PC-3 (cell line): ENCODE data around the gene NLE1. TPM values are rescaled to one million over a fixed set of nuclear protein-coding genes. Genes with fewer than 3 reads are reported as not detected.

ENCODE experiments used
- ATAC-seq: fragments of 200-7000 bp; cut with Tn5 transposase; 2 replicates; pipeline ENCODE4 v1.9.1; 2020; ENCODE audit warnings: mild to moderate bottlenecking, moderate library complexity
- BruUV-seq: library from RNA; stranded (reverse); fragments of 400-500 nt; replicated peaks from 2 replicates; lab custom pipeline; 2021; lab: Mats Ljungman, UMichigan
- CTCF ChIA-PET: fragments of 300-600 bp; sonication (Branson Sonifier 250); formaldehyde crosslinking; loops from one replicate; lab custom pipeline; 2022; ENCODE audit warnings: antibody characterized with exemption; lab: Charles Lee
- POLR2A ChIA-PET: fragments of 300-600 bp; sonication (Branson Sonifier 250); formaldehyde crosslinking; loops from one replicate; lab custom pipeline; 2022; ENCODE audit warnings: antibody characterized with exemption; ENCODE audit not compliant: unreplicated experiment; lab: Charles Lee
- DNase-seq: peaks from one replicate; pipeline ENCODE4 v3.0.0-alpha.2; 2015
- H2AFZ ChIP-seq: fragments of 300-600 bp; sonication (generic); 2 replicates; pipeline ENCODE4 v1.6.0; 2016; ENCODE audit warnings: antibody characterized with exemption, low read length
- H3F3A ChIP-seq: fragments of 300-600 bp; sonication (generic); one replicate; pipeline ENCODE4 v1.6.0; 2017; ENCODE audit warnings: antibody characterized with exemption, low read length, control low read depth, mild to moderate bottlenecking; ENCODE audit not compliant: unreplicated experiment
- H3K27ac ChIP-seq: fragments of 300-600 bp; sonication (generic); 2 replicates; pipeline ENCODE4 v1.5.1; 2016; ENCODE audit warnings: mild to moderate bottlenecking, low read length
- H3K27me3 ChIP-seq: fragments of 300-600 bp; sonication (generic); 2 replicates; pipeline ENCODE4 v1.6.1; 2016; ENCODE audit warnings: low read length, mixed read lengths
- H3K36me3 ChIP-seq: fragments of 300-600 bp; sonication (generic); 2 replicates; pipeline ENCODE4 v1.6.1; 2016; ENCODE audit warnings: low read depth, mixed run types, low read length, mixed read lengths
- H3K4me1 ChIP-seq: fragments of 300-600 bp; sonication (generic); 2 replicates; pipeline ENCODE4 v1.5.1; 2016; ENCODE audit warnings: low read length; ENCODE audit not compliant: insufficient read depth
- H3K4me2 ChIP-seq: fragments of 300-600 bp; sonication (generic); 2 replicates; pipeline ENCODE4 v1.6.0; 2016; ENCODE audit warnings: low read length
- H3K4me3 ChIP-seq: fragments of 300-600 bp; sonication (generic); 2 replicates; pipeline ENCODE4 v1.5.1; 2016; ENCODE audit warnings: mild to moderate bottlenecking, low read length, mixed read lengths
- H3K79me2 ChIP-seq: fragments of 300-600 bp; sonication (generic); 2 replicates; pipeline ENCODE4 v1.6.1; 2017; ENCODE audit warnings: low read length, mixed read lengths
- H3K9ac ChIP-seq: fragments of 300-600 bp; sonication (generic); 2 replicates; pipeline ENCODE4 v1.6.0; 2016; ENCODE audit warnings: mild to moderate bottlenecking, low read length
- H3K9me2 ChIP-seq: fragments of 300-600 bp; sonication (generic); replicated peaks from 2 replicates; pipeline ENCODE4 v1.6.1; 2016; ENCODE audit warnings: mixed run types, low read length, mixed read lengths
- H3K9me3 ChIP-seq: fragments of 300-600 bp; sonication (generic); 2 replicates; pipeline ENCODE4 v1.6.1; 2016; ENCODE audit warnings: low read length, mixed read lengths
- H4K20me1 ChIP-seq: fragments of 300-600 bp; sonication (generic); 2 replicates; pipeline ENCODE4 v1.6.1; 2016; ENCODE audit warnings: low read length, mixed read lengths
- EZH2 ChIP-seq: fragments of 300-600 bp; sonication (generic); IDR thresholded peaks from one replicate; pipeline ENCODE4 v1.6.1; 2017; ENCODE audit warnings: antibody characterized with exemption, mild to moderate bottlenecking, low read length; ENCODE audit not compliant: unreplicated experiment
- EZH2phosphoT487 ChIP-seq: fragments of 300-600 bp; sonication (generic); IDR thresholded peaks from 2 replicates; pipeline ENCODE4 v1.6.1; 2018; ENCODE audit warnings: mild to moderate bottlenecking, antibody characterized with exemption, low read length, borderline replicate concordance
- intact Hi-C: fragments of 100-400 bp; cut with micrococcal nuclease; formaldehyde crosslinking; loops from 2 replicates; pipeline ENCODE4 v1.9.0; 2023
- total RNA-seq: library from RNA; depleted of rRNA; stranded (reverse); fragments of >200 nt; gene quantifications from 2 replicates; pipeline ENCODE4 v1.2.3, GENCODE V29; 2014
- TF ChIP-seq, protein P1 (sequence below): fragments of 300-600 bp; sonication (generic); conservative IDR thresholded peaks from 2 replicates; pipeline ENCODE4 v1.5.1; 2017; ENCODE audit warnings: antibody characterized with exemption, low read depth, mild to moderate bottlenecking, low read length

Gene NLE1
- total RNA-seq, 1 experiment from 2014 or later: 18.6 TPM

DNA sequence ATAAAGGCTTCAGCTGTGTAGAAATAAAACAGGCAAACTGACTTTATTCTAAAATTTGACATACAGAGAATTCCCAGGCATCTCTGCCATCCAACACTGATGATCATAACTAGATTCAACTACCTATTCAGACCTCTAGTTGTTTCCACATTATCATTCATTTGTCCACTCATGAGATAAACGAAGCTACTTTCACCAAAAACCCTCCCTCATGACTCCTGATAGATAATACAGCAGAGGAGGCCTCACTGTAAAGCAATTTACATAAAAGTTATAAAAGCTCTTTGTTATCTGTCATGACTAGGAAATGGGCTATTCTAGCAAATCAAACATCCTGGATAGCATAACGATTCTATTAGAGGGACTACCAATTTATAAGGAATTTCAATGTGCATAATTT is 59.0 kb downstream of the NLE1 start:
- BruUV-seq: no TSS peak
- H2AFZ ChIP-seq: no peak overlapping the region
- H3K4me1 ChIP-seq: peaks cover 88% of the 10 kb centered on the region
- H3F3A ChIP-seq: peaks cover 21% of the 10 kb centered on the region
- no peaks in the 10 kb centered on the region for H3K9me3 ChIP-seq
- H3K4me3 ChIP-seq: peak overlapping the region; percentile 51
- TF ChIP-seq, protein P1, sequence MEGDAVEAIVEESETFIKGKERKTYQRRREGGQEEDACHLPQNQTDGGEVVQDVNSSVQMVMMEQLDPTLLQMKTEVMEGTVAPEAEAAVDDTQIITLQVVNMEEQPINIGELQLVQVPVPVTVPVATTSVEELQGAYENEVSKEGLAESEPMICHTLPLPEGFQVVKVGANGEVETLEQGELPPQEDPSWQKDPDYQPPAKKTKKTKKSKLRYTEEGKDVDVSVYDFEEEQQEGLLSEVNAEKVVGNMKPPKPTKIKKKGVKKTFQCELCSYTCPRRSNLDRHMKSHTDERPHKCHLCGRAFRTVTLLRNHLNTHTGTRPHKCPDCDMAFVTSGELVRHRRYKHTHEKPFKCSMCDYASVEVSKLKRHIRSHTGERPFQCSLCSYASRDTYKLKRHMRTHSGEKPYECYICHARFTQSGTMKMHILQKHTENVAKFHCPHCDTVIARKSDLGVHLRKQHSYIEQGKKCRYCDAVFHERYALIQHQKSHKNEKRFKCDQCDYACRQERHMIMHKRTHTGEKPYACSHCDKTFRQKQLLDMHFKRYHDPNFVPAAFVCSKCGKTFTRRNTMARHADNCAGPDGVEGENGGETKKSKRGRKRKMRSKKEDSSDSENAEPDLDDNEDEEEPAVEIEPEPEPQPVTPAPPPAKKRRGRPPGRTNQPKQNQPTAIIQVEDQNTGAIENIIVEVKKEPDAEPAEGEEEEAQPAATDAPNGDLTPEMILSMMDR: no peak
- TF ChIP-seq EZH2phosphoT487 (no peak), EZH2 (no peak)
- ChIA-PET POLR2A (no interaction called here), CTCF (interaction anchor here (1.0 to 1.4 kb wide), 2 partner anchors 20 to 80 kb away, joined by 3 to 4 read pairs; partner anchors contain the start of gene RFFL)
- intact Hi-C loops: no loop called here
- no peaks in the 10 kb centered on the region for H3K27me3 ChIP-seq
- H3K36me3 ChIP-seq: no peaks in the 10 kb centered on the region; the same call in 1 of the 2 replicates
- peak overlapping the region; percentile 99 for H3K27ac ChIP-seq
- ATAC-seq (no peak), DNase-seq (no peak)
- no peaks in the 10 kb centered on the region for H4K20me1 ChIP-seq
- H3K9ac ChIP-seq: peak overlapping the region; percentile 88
- peaks cover 85% of the 10 kb centered on the region for H3K79me2 ChIP-seq
- peak overlapping the region; percentile 83 for H3K4me2 ChIP-seq
- no peaks in the 10 kb centered on the region for H3K9me2 ChIP-seq

DNA sequence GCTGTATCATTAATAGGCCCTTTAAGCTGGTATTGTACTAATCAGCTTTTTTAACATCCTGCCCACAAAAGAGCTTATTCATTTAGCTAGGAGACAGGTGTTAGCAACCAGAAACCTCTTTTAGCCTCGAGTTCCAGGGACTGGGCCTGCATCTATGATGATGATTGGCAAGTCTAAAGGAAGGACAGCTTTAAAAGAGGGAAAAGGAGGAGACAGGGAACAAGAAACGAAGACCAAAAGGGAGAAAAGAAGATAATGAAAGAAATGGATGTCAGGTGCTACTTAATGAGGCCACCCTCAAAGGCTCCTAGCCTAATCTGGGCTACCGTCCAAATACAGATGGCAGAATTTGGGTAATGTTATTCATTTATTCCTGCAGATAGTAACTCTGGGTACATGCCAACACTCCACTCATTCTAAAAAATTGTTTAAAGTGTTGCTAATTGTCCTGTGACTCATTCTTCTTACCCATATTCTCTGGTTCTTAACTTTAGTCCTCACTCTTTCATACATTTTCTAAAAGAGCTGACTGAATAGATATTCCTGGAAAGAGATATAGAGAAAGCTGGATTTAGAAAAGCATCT is 59.9 kb downstream of the NLE1 start:
- Histone ChIP-seq H3K36me3 (peaks cover 5% of the 10 kb centered on the region; the same call in 1 of the 2 replicates), H2AFZ (no peak overlapping the region), H3K79me2 (peaks cover 85% of the 10 kb centered on the region), H3K9me3 (no peaks in the 10 kb centered on the region), H3K4me2 (peak overlapping the region; percentile 83), H3K9ac (peak overlapping the region; percentile 88), H4K20me1 (no peaks in the 10 kb centered on the region), H3F3A (peaks cover 21% of the 10 kb centered on the region), H3K4me3 (peak overlapping the region; percentile 51), H3K4me1 (peaks cover 89% of the 10 kb centered on the region), H3K9me2 (no peaks in the 10 kb centered on the region), H3K27me3 (no peaks in the 10 kb centered on the region), H3K27ac (peak overlapping the region; percentile 99)
- TF ChIP-seq, protein P1: no peak
- no peak for TF ChIP-seq EZH2
- TF ChIP-seq EZH2phosphoT487: no peak
- CTCF ChIA-PET: interaction anchor here (1.0 to 1.4 kb wide), 2 partner anchors 19 to 79 kb away, joined by 3 to 4 read pairs; partner anchors contain the start of gene RFFL
- intact Hi-C loops: no loop called here
- BruUV-seq: no TSS peak
- DNase-seq (peak; percentile 89), ATAC-seq (peak; percentile 19)
- POLR2A ChIA-PET: no interaction called here

DNA sequence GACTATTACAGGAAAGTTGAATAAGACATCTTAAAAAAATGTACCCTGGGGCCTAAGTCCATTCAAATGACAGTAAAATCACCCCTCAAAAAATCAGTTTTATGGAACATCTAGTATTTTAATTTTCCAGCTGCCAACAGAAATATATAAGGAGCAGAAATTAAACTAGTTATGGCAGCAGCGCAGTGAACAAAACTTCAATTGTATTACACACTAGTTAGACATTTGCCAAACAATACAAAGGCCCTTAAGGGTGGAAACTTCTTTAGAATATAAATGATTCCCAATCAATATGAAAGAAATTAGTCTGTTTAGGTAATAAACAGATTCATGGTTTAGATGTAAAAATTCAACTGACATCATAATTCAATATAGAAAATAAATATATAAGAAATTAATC is 60.5 kb downstream of the NLE1 start:
- peaks cover 5% of the 10 kb centered on the region; the same call in 1 of the 2 replicates for H3K36me3 ChIP-seq
- no peaks in the 10 kb centered on the region for H4K20me1 ChIP-seq
- H3K9ac ChIP-seq: peak overlapping the region; percentile 88
- DNase-seq (no peak), ATAC-seq (no peak)
- H3K79me2 ChIP-seq: peaks cover 85% of the 10 kb centered on the region
- H3K27me3 ChIP-seq: no peaks in the 10 kb centered on the region
- H3K4me3 ChIP-seq: no peak overlapping the region
- no peaks in the 10 kb centered on the region for H3K9me2 ChIP-seq
- H3K9me3 ChIP-seq: no peaks in the 10 kb centered on the region
- peaks cover 21% of the 10 kb centered on the region for H3F3A ChIP-seq
- intact Hi-C loops: no loop called here
- CTCF ChIA-PET: no interaction called here
- peak overlapping the region; percentile 99 for H3K27ac ChIP-seq
- peaks cover 85% of the 10 kb centered on the region for H3K4me1 ChIP-seq
- BruUV-seq: no TSS peak
- POLR2A ChIA-PET: no interaction called here
- no peak for TF ChIP-seq EZH2
- TF ChIP-seq EZH2phosphoT487: no peak
- TF ChIP-seq, protein P1: no peak
- no peak overlapping the region for H2AFZ ChIP-seq
- peak overlapping the region; percentile 83 for H3K4me2 ChIP-seq
